NT2/D1 (cell line): ENCODE results near the gene PKN2.

Experiments
- SUZ12 ChIP-seq: IDR thresholded peaks from 2 replicates; pipeline ENCODE4 v1.6.1; 2011; ENCODE audit not compliant: insufficient read length, insufficient read depth; ENCODE audit errors: extremely low read depth
- YY1 ChIP-seq: IDR thresholded peaks from 2 replicates; pipeline ENCODE4 v1.6.1; 2011; ENCODE audit not compliant: insufficient read length, insufficient read depth
- ZNF274 ChIP-seq: IDR thresholded peaks from 2 replicates; pipeline ENCODE4 v1.6.1; 2011; ENCODE audit warnings: mild to moderate bottlenecking, low read depth, low read length

GRCh38 chr1:88784551-88784950, 100.5 kb downstream of the PKN2 start:
- TF ChIP-seq YY1 (no peak), SUZ12 (no peak), ZNF274 (no peak)
